Muscle layer of colon (tissue), 2 donors: ENCODE data around the gene XAGE3.

Source experiments
- H3K27ac ChIP-seq: one replicate; pipeline ENCODE4 v1.7.0; 2013; ENCODE audit warnings: low read depth, mild to moderate bottlenecking, low read length, moderate library complexity
- H3K27me3 ChIP-seq, 2 donors: one replicate each; pipeline ENCODE4 v1.7.0; 2013; ENCODE audit warnings: low read length in 2 of 2, mild to moderate bottlenecking in 2 of 2; ENCODE audit not compliant: insufficient read depth in 2 of 2, control insufficient read depth in 1 of 2
- H3K36me3 ChIP-seq: one replicate; pipeline ENCODE4 v1.7.0; 2013; ENCODE audit warnings: mild to moderate bottlenecking, low read length; ENCODE audit not compliant: insufficient read depth
- H3K4me1 ChIP-seq: one replicate; pipeline ENCODE4 v1.7.0; 2013; ENCODE audit warnings: mild to moderate bottlenecking, low read length; ENCODE audit not compliant: insufficient read depth
- H3K4me3 ChIP-seq, 2 donors: one replicate each; pipeline ENCODE4 v1.7.0; 2013; ENCODE audit warnings: low read length in 2 of 2, low read depth in 1 of 2, mild to moderate bottlenecking in 1 of 2, moderate library complexity in 1 of 2
- H3K9ac ChIP-seq: one replicate; pipeline ENCODE4 v1.7.0; 2013; ENCODE audit warnings: low read length
- H3K9me3 ChIP-seq: one replicate; pipeline ENCODE4 v1.7.0; 2013; ENCODE audit warnings: mild to moderate bottlenecking, low read length
- donor health status: abdominal sarcoma.
- donor health status: Adenocarcinoma of cecum.

Gene XAGE3

DNA sequence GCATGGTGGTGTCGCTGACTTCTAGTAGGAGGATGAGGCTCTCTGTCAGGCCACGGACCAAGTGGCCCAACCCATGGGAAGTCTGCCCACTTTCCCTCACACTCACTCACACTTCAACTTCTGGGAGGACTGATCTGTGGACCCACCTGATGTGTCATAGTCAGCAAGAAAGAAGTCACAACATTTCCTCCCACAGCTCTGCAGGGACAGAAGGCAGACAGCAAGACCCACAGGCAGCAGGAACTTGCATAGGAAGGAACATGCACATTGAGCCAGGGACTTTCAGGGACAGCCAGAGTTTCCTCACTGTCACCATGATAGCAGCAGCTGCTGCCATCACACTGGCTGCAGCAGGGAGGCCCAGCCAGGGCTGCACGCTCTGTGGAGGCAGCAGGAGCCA lies 37.3 kb downstream of the XAGE3 start:
- H3K4me3 ChIP-seq = no peak overlapping the region
- H3K9ac ChIP-seq = no peak overlapping the region
- no peaks in the 10 kb centered on the region for H3K4me1 ChIP-seq
- H3K27me3 ChIP-seq = peaks cover 0 to 18% of the 10 kb centered on the region in 2 donors
- H3K36me3 ChIP-seq = no peaks in the 10 kb centered on the region
- no peaks in the 10 kb centered on the region for H3K9me3 ChIP-seq
- H3K27ac ChIP-seq = no peak overlapping the region

DNA sequence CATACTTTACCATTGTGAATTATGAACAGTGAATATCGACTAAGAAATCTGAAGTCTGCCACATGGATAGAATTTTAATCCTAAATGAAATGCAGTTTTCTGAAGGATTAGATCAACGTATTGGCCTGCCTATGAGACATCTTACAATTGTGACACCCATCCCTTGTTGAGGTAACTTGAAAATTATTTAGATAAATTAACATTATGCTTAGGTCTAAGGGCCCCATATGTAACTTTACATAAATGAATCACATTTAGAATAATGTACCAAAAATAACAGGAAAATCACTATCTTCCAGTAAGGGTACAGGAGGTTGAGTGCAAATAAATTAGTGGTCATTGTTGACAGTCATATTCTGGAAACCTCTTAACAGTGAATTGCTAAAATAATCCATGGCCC lies 43.3 kb downstream of the XAGE3 start:
- no peaks in the 10 kb centered on the region for H3K9me3 ChIP-seq
- H3K27ac ChIP-seq = no peak overlapping the region
- H3K4me3 ChIP-seq = no peak overlapping the region
- H3K9ac ChIP-seq = no peak overlapping the region
- H3K4me1 ChIP-seq = no peaks in the 10 kb centered on the region
- H3K36me3 ChIP-seq = no peaks in the 10 kb centered on the region
- H3K27me3 ChIP-seq = peaks cover 0 to 6% of the 10 kb centered on the region in 2 donors

DNA sequence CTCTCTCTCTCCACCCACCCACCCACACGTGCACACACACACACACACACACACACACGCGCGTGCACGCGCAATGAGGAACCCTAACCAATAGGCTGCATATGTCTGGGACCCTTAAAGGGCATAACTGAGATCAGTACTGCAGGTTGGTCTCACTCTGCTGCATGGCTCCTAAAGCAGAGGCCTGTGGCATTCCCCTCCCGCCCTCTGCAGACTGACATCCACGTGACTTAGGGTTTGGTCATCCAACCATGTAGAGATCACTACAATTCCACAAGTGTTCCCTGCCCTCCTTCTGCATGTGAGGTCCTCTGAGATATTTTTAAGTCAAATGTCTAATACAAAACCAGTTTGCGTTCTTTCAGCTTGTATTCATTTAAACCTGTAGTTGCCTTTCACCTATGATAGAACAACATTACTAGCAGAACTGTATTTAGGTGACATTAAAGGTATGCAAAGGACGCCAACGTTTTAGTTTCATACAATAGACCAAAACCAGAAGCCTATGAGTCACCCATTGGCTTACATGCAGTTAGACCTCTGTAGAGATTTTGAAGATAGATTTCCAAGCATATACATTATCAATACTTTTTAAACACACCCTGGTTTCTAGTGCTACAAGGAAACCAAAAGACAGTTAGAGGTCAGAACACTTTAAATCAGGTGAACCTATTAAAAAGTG lies 46.7 kb downstream of the XAGE3 start:
- H3K4me3 ChIP-seq = no peak overlapping the region
- H3K9ac ChIP-seq = no peak overlapping the region
- H3K27ac ChIP-seq = no peak overlapping the region
- no peaks in the 10 kb centered on the region for H3K9me3 ChIP-seq
- no peaks in the 10 kb centered on the region for H3K4me1 ChIP-seq
- peaks cover 0 to 6% of the 10 kb centered on the region in 2 donors for H3K27me3 ChIP-seq
- H3K36me3 ChIP-seq = no peaks in the 10 kb centered on the region

DNA sequence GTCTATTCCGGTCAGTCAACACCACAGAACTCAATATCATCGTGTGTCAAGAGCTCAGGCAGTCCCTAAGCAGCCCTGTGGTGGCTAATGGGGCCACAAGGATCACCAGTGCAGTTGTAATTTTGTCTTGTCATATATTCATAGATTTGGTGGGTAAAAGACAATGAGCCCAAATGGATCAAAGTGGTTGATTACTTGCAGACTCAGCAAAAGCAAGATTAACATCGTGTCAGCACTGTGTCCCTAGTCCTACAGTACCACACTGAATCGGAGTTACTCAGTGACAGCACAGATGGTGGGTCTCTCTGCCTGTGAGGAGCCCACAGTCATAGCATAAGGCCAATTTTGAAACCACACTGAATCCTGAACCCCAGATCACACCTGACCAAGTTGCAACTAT lies 48.1 kb downstream of the XAGE3 start:
- H3K4me3 ChIP-seq = no peak overlapping the region
- no peaks in the 10 kb centered on the region for H3K9me3 ChIP-seq
- H3K27me3 ChIP-seq = peaks cover 0 to 6% of the 10 kb centered on the region in 2 donors
- H3K36me3 ChIP-seq = no peaks in the 10 kb centered on the region
- H3K27ac ChIP-seq = no peak overlapping the region
- no peaks in the 10 kb centered on the region for H3K4me1 ChIP-seq
- no peak overlapping the region for H3K9ac ChIP-seq
